K562 (cell line): ENCODE data around the gene ALKBH3. TPM values are rescaled to one million over a fixed set of nuclear protein-coding genes. Genes with fewer than 3 reads are reported as not detected.

ENCODE experiments used
- ATAC-seq: fragments of 200-7000 bp; cut with Tn5 transposase; 3 replicates; pipeline ENCODE4 v1.9.1; 2020; ENCODE audit warnings: moderate library complexity
- BruUV-seq: library from RNA; stranded (reverse); fragments of 400-500 nt; replicated peaks from 2 replicates; lab custom pipeline; 2021; lab: Mats Ljungman, UMichigan
- CTCF ChIA-PET: fragments of 300-600 bp; formaldehyde crosslinking; extraction: SDS; loops from one replicate; lab custom pipeline; 2021; ENCODE audit warnings: low intra/inter-chr PET ratio; lab: Yijun Ruan, JAX
- POLR2A ChIA-PET: fragments of 300-600, 350-650 bp; sonication (Branson Sonifier 250); formaldehyde crosslinking; extraction: SDS; loops from one replicate; lab custom pipeline; 2021; ENCODE audit warnings: antibody characterized with exemption, inconsistent platforms; lab: Yijun Ruan, JAX
- DNase-seq, 4 experiments: peaks; one replicate each; pipeline versions ENCODE4 v3.0.0 to v3.0.0-alpha.2; 2011 to 2018; ENCODE audit warnings: low spot score in 3 of 4, mixed read lengths in 3 of 4; ENCODE audit errors: extremely low read depth in 1 of 4
- FAIRE-seq: peaks from 2 replicates; lab custom pipeline; 2011; peaks lifted over from hg19 to GRCh38; lab: Jason Lieb, UNC
- H2AFZ ChIP-seq: 2 replicates; pipeline ENCODE4 v1.6.0; 2011; ENCODE audit warnings: low read depth, low read length, control low read depth, inconsistent platforms
- H3K27ac ChIP-seq: fragments of 200-600 bp; 3 replicates; pipeline ENCODE4 v1.8.0; 2011; ENCODE audit warnings: low read depth, mild to moderate bottlenecking, control low read depth, inconsistent platforms, low read length, moderate library complexity, mixed read lengths; ENCODE audit errors: extremely low read depth
- H3K27me3 ChIP-seq, 2 experiments: fragments of 300-600 bp in 1 of 2; 2 replicates in 1 of 2; 3 replicates in 1 of 2; pipeline versions ENCODE4 v1.6.0 to v1.8.0; 2011; ENCODE audit warnings: inconsistent platforms in 2 of 2, low read length in 2 of 2, mild to moderate bottlenecking in 1 of 2, mixed read lengths in 1 of 2, moderate library complexity in 1 of 2; ENCODE audit not compliant: control insufficient read depth in 2 of 2, insufficient read depth in 2 of 2
- H3K36me3 ChIP-seq: fragments of 300-600 bp; 3 replicates; pipeline ENCODE4 v1.8.0; 2011; ENCODE audit warnings: mild to moderate bottlenecking, low read length, inconsistent platforms; ENCODE audit not compliant: control insufficient read depth, insufficient read depth
- H3K4me1 ChIP-seq, 2 experiments: fragments of 200-600 bp in 1 of 2; replicated peaks in 1 of 2; 2 replicates in 1 of 2; 3 replicates in 1 of 2; pipeline versions ENCODE4 v1.5.1 to v1.8.0; 2011; ENCODE audit warnings: inconsistent platforms in 2 of 2, low read length in 2 of 2, mild to moderate bottlenecking in 1 of 2, mixed read lengths in 1 of 2, moderate library complexity in 1 of 2; ENCODE audit not compliant: control insufficient read depth in 2 of 2, insufficient read depth in 2 of 2
- H3K4me2 ChIP-seq: 2 replicates; pipeline ENCODE4 v1.6.1; 2011; ENCODE audit warnings: low read length, control low read depth, inconsistent platforms, mixed read lengths; ENCODE audit not compliant: insufficient read depth
- H3K4me3 ChIP-seq: fragments of 200-600 bp; sonication (generic), shearing (Covaris generic); 2 replicates; pipeline ENCODE4 v1.5.1; 2016; ENCODE audit warnings: control low read depth, inconsistent platforms
- H3K79me2 ChIP-seq: fragments of 200-600 bp; 3 replicates; pipeline ENCODE4 v1.8.0; 2011; ENCODE audit warnings: low read length, inconsistent platforms; ENCODE audit not compliant: control insufficient read depth, insufficient read depth
- H3K9ac ChIP-seq, 2 experiments: 2 replicates each; pipeline versions ENCODE4 v1.6.0 to v1.6.1; 2011; ENCODE audit warnings: low read depth in 2 of 2, low read length in 2 of 2, control low read depth in 1 of 2, inconsistent platforms in 1 of 2, mild to moderate bottlenecking in 1 of 2, mixed read lengths in 1 of 2; ENCODE audit not compliant: insufficient read depth in 1 of 2
- H3K9me1 ChIP-seq: one replicate; pipeline ENCODE4 v1.6.0; 2011; ENCODE audit warnings: inconsistent platforms, mild to moderate bottlenecking, low read length, moderate library complexity; ENCODE audit not compliant: control insufficient read depth, insufficient read depth
- H3K9me3 ChIP-seq: replicated peaks from 2 replicates; pipeline ENCODE4 v1.5.1; 2011; ENCODE audit warnings: low read depth, low read length, inconsistent platforms; ENCODE audit not compliant: control insufficient read depth, insufficient read depth
- H4K20me1 ChIP-seq: replicated peaks from 2 replicates; pipeline ENCODE4 v1.6.1; 2011; ENCODE audit warnings: low read length, inconsistent platforms, mixed read lengths; ENCODE audit not compliant: control insufficient read depth, insufficient read depth
- CAMTA2 ChIP-seq: fragments of 250-450 bp; sonication (Bioruptor Pico); conservative IDR thresholded peaks from 2 replicates; pipeline ENCODE4 v1.5.1; 2022
- CXXC5 ChIP-seq: fragments of 250-450 bp; sonication (Bioruptor Pico); IDR thresholded peaks from 2 replicates; pipeline ENCODE4 v1.8.0; 2022; ENCODE audit warnings: inconsistent platforms, mild to moderate bottlenecking, moderate library complexity
- ESRRA ChIP-seq: fragments of 450-650 bp; IDR thresholded peaks from 2 replicates; pipeline ENCODE4 v1.6.1; 2014; ENCODE audit warnings: low read depth, mild to moderate bottlenecking, moderate library complexity, borderline replicate concordance
- FOS ChIP-seq: IDR thresholded peaks from 3 replicates; pipeline ENCODE4 v1.6.1; 2011; ENCODE audit not compliant: insufficient read length; ENCODE audit errors: extremely low read depth
- MCM2 ChIP-seq: fragments of 450-650 bp; IDR thresholded peaks from 2 replicates; pipeline ENCODE4 v1.6.1; 2017; ENCODE audit warnings: low read depth, mild to moderate bottlenecking
- MCM3 ChIP-seq: fragments of 450-650 bp; IDR thresholded peaks from 2 replicates; pipeline ENCODE4 v1.6.1; 2016
- MED1 ChIP-seq: sonication (generic); formaldehyde crosslinking; IDR thresholded peaks from 2 replicates; pipeline ENCODE4 v1.8.1; 2023; ENCODE audit warnings: missing genetic modification reagents, borderline replicate concordance
- RBFOX2 ChIP-seq: fragments of 200-400 bp; formaldehyde crosslinking; IDR thresholded peaks from 2 replicates; pipeline ENCODE4 v1.6.1; 2017; ENCODE audit warnings: low read depth, mild to moderate bottlenecking, low read length, moderate library complexity
- ZFP30 ChIP-seq: fragments of 250-450 bp; sonication (Bioruptor Pico); IDR thresholded peaks from 2 replicates; pipeline ENCODE4 v1.8.0; 2022; ENCODE audit warnings: moderate library complexity, mild to moderate bottlenecking, inconsistent platforms, borderline replicate concordance
- ZNF12 ChIP-seq: sonication (generic); formaldehyde crosslinking; IDR thresholded peaks from 2 replicates; pipeline ENCODE4 v1.4.0; 2020; ENCODE audit warnings: mild to moderate bottlenecking, missing genetic modification reagents
- ZNF274 ChIP-seq: IDR thresholded peaks from 2 replicates; pipeline ENCODE4 v1.6.1; 2011; ENCODE audit warnings: low read depth, mild to moderate bottlenecking, low read length, moderate library complexity, borderline replicate concordance
- WGBS: fragments of 100-300 bp; shearing (Covaris generic); methylation state at CpG from one replicate; pipeline ENCODE4 v1.1.6; 2016; ENCODE audit warnings: low coverage, mixed read lengths; ENCODE audit not compliant: insufficient coverage; ENCODE audit errors: missing lambda C conversion rate; 5-methylcytosine and 5-hydroxymethylcytosine counted together
- in situ Hi-C: fragments of 300-500 bp; cut with MboI; formaldehyde crosslinking; loops from 4 replicates; pipeline ENCODE4 v1.15.0; 2018; ENCODE audit warnings: inconsistent platforms, mixed read lengths
- intact Hi-C: fragments of 100-400 bp; cut with micrococcal nuclease; formaldehyde crosslinking; loops from 2 replicates; pipeline ENCODE4 v1.14.2; 2022
- polyA plus RNA-seq, 8 experiments: library from polyadenylated mRNA; depleted of rRNA in 4 of 8; stranded (reverse) in 5 of 8; unstranded in 3 of 8; fragments of >200 nt; fragmentation: Nextera tagmentation in 2 of 8; fragmentation: Illumina TruSeq in 1 of 8; extraction: Ambion mirVana in 2 of 8; extraction: Trizol in 1 of 8; gene quantifications; 2 replicates each; pipeline versions ENCODE4 v1.2.1 to v1.2.3, GENCODE V29; 2011 to 2014; ENCODE audit warnings: inconsistent platforms in 1 of 8, missing spikeins in 1 of 8
- total RNA-seq, 7 experiments: library from RNA; depleted of rRNA in 6 of 7; stranded (reverse); fragments of >200 nt in 6 of 7; fragmentation: Illumina TruSeq in 2 of 7; extraction: Trizol in 2 of 7; gene quantifications; 2 replicates each; pipeline versions ENCODE4 v1.2.1 to v1.2.3, GENCODE V29; 2011 to 2021; ENCODE audit warnings: low replicate concordance in 1 of 7

The ALKBH3 gene
- total and polyA plus RNA-seq, 9 of the 15 experiments (the other 6 are each of a cell fraction or from before 2014, with no cell fraction given): 16.0 to 49.9 (median 36.5) TPM

DNA sequence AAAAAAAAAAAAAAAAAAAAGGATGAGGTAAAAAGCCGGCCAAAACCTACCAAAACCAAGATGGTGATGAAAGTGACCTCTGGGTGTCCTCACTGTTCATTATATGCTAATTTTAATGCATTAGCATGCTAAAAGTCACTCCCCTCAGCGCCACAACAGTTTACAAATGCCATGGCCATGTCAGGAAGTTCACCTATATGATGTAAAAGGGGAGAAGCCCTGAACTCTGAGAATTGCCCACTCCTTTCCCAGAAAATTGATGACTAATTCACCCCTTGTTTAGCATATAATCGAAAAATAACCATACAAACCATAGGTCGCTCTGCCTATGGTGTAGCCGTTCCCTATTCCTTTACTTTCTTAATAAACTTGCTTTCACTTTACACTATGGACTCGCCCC lies 72.9 kb downstream of the ALKBH3 start (continued):
- TF ChIP-seq FOS (no peak), MED1 (no peak), ESRRA (peak; percentile 62; the same call in 1 of the 2 replicates), RBFOX2 (0 out of 2 replicates have a peak, but pooled peaks have one; percentile 4), ZNF274 (no peak), MCM3 (no peak)
- TF ChIP-seq, all 486 proteins: peak for 14

DNA sequence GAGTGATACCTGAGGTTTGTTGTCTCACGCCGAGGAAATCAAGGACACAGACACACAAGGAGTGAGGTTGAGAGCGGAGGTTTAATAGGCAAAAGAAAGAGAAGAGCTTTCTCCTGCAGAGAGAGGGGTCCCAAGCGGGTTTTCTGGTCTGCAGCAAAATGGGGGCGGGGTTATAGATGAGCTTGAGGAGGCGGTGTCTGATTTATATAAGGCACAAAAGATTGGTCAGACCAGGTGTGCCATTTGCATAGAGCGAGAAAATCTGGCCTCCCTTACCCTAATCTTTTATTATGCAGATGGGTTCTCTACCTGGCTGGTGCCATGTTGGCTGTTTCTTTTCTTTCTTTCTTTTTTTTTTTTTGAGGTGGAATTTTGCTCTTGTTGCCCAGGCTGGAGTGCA lies 73.6 kb downstream of the ALKBH3 start:
- H3K9me3 ChIP-seq: no peaks in the 10 kb centered on the region; the same call in none of the 2 replicates
- no peak for FAIRE-seq
- DNase-seq: no peak
- ATAC-seq: no peak
- H3K9me1 ChIP-seq: no peaks in the 10 kb centered on the region
- peak overlapping the region; percentile 71; the same call in 1 of the 2 replicates for H2AFZ ChIP-seq
- no peak for TF ChIP-seq ZNF12 (CRISPR knock-in tag)
- no peak for TF ChIP-seq CAMTA2
- no peak for TF ChIP-seq CXXC5 (CRISPR knock-in tag)
- no peak for TF ChIP-seq MCM2
- TF ChIP-seq ZFP30: no peak
- H4K20me1 ChIP-seq: no peaks in the 10 kb centered on the region
- WGBS: 71% methylated on average over 7 of the region's 7 CpGs
- in situ Hi-C loops: no loop called here
- 0 out of 4 replicates have a peak overlapping the region, but pooled peaks of 1 of the 2 experiments have one; percentile 24 for H3K9ac ChIP-seq
- H3K79me2 ChIP-seq: no peaks in the 10 kb centered on the region
- peak overlapping the region; percentile 40; the same call in 1 of the 2 replicates for H3K4me2 ChIP-seq
- no peak overlapping the region; the same call in 2 of the 3 replicates for H3K27ac ChIP-seq
- no peaks in the 10 kb centered on the region for H3K36me3 ChIP-seq
- no TSS peak for BruUV-seq
- H3K4me3 ChIP-seq: no peak overlapping the region
- intact Hi-C loops: no loop called here
- ChIA-PET CTCF (no interaction called here), POLR2A (interaction anchor here (0.6 kb wide), 1 partner anchor 39 kb away, joined by 3 read pairs; no protein-coding TSS in a partner anchor)
- no peaks in the 10 kb centered on the region for H3K27me3 ChIP-seq
- H3K4me1 ChIP-seq: peaks cover 11 to 48% of the 10 kb centered on the region in 2 experiments; a peak in 3 of 5 replicates
